Esophagus muscularis mucosa (tissue), 3 donors: Measurements from ENCODE around the gene FAN1.

Source experiments
- POLR2A ChIP-seq: fragments of 450-650 bp; IDR thresholded peaks from one replicate; pipeline ENCODE4 v1.6.1; 2017; ENCODE audit warnings: antibody characterized with exemption, moderate library complexity, mild to moderate bottlenecking, low read depth
- POLR2AphosphoS5 ChIP-seq, 2 donors: sonication (generic); formaldehyde crosslinking; IDR thresholded peaks; one replicate each; pipeline ENCODE4 v1.6.1; 2017; ENCODE audit warnings: antibody characterized with exemption in 2 of 2
- TF ChIP-seq, protein P1 (sequence below), 3 experiments: fragments of 200-600 bp in 2 of 3; fragments of 450-650 bp in 1 of 3; sonication (generic) in 2 of 3; IDR thresholded peaks; one replicate each; pipeline ENCODE4 v1.5.1; 2017 to 2019; ENCODE audit warnings: antibody characterized with exemption in 3 of 3, mild to moderate bottlenecking in 2 of 3, moderate library complexity in 1 of 3

DNA sequence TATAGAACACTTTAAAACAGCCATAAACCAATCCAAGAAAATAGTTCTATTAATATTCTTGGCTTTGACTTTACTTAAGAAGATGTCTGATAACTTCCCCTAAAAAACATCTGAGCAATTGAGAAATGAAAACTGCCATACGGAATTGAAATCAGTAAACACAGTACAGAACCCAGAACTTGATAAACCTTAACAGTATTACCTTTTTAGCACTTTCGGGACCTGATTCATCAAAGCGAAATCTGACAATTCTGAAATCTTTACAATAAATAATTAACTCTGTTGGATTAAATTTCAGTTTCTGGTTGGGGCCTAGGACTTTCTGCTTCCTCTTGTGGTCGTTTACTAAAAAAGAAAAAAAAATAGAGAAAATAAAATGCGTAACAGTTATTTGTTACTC lies 70.4 kb downstream of the FAN1 start:
- TF ChIP-seq, protein P1, sequence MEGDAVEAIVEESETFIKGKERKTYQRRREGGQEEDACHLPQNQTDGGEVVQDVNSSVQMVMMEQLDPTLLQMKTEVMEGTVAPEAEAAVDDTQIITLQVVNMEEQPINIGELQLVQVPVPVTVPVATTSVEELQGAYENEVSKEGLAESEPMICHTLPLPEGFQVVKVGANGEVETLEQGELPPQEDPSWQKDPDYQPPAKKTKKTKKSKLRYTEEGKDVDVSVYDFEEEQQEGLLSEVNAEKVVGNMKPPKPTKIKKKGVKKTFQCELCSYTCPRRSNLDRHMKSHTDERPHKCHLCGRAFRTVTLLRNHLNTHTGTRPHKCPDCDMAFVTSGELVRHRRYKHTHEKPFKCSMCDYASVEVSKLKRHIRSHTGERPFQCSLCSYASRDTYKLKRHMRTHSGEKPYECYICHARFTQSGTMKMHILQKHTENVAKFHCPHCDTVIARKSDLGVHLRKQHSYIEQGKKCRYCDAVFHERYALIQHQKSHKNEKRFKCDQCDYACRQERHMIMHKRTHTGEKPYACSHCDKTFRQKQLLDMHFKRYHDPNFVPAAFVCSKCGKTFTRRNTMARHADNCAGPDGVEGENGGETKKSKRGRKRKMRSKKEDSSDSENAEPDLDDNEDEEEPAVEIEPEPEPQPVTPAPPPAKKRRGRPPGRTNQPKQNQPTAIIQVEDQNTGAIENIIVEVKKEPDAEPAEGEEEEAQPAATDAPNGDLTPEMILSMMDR (IDR thresholded peaks at IDR 0.05), result no peak
- TF ChIP-seq POLR2AphosphoS5 (IDR thresholded peaks at IDR 0.05), result no peak
- TF ChIP-seq POLR2A, result no peak
